WTC11 (cell line): ENCODE data around the gene OPRL1.

ENCODE experiments used
- ATF2 ChIP-seq: sonication (generic); formaldehyde crosslinking; IDR thresholded peaks from 2 replicates; pipeline ENCODE4 v1.8.1; 2022; ENCODE audit warnings: low read depth, missing genetic modification reagents, borderline replicate concordance
- ATF3 ChIP-seq: sonication (generic); formaldehyde crosslinking; conservative IDR thresholded peaks from 2 replicates; pipeline ENCODE4 v1.8.1; 2022; ENCODE audit warnings: mild to moderate bottlenecking, missing genetic modification reagents
- JUN ChIP-seq: sonication (generic); formaldehyde crosslinking; IDR thresholded peaks from 2 replicates; pipeline ENCODE4 v1.8.0; 2023; ENCODE audit warnings: mild to moderate bottlenecking, missing genetic modification reagents
- KAT7 ChIP-seq: sonication (generic); formaldehyde crosslinking; IDR thresholded peaks from 2 replicates; pipeline ENCODE4 v1.8.1; 2023; ENCODE audit warnings: missing genetic modification reagents, mild to moderate bottlenecking, borderline replicate concordance
- MAX ChIP-seq: sonication (generic); formaldehyde crosslinking; IDR thresholded peaks from 2 replicates; pipeline ENCODE4 v1.8.0; 2022; ENCODE audit warnings: mild to moderate bottlenecking, missing genetic modification reagents
- NFE2L1 ChIP-seq: sonication (generic); formaldehyde crosslinking; IDR thresholded peaks from 2 replicates; pipeline ENCODE4 v1.8.1; 2023; ENCODE audit warnings: missing genetic modification reagents
- NFYB ChIP-seq: sonication (generic); formaldehyde crosslinking; conservative IDR thresholded peaks from 2 replicates; pipeline ENCODE4 v1.8.0; 2022; ENCODE audit warnings: low read depth, missing genetic modification reagents
- NR2C2 ChIP-seq: sonication (generic); formaldehyde crosslinking; IDR thresholded peaks from 2 replicates; pipeline ENCODE4 v1.8.0; 2022; ENCODE audit warnings: mild to moderate bottlenecking, missing genetic modification reagents
- RORB ChIP-seq: fragments of 250-450 bp; sonication (Bioruptor Pico); IDR thresholded peaks from 2 replicates; pipeline ENCODE4 v1.9.0; 2021; ENCODE audit warnings: mild to moderate bottlenecking
- SMAD4 ChIP-seq: sonication (generic); formaldehyde crosslinking; IDR thresholded peaks from 2 replicates; pipeline ENCODE4 v1.8.0; 2022; ENCODE audit warnings: mild to moderate bottlenecking, missing genetic modification reagents
- TF ChIP-seq, protein P1 (sequence below): fragments of 200-600 bp; IDR thresholded peaks from 2 replicates; pipeline ENCODE4 v1.8.0; 2022; ENCODE audit warnings: antibody characterized with exemption
- TF ChIP-seq, protein P2 (sequence below): sonication (generic); formaldehyde crosslinking; IDR thresholded peaks from 2 replicates; pipeline ENCODE4 v1.8.1; 2022; ENCODE audit warnings: low read depth, mild to moderate bottlenecking, moderate library complexity, missing genetic modification reagents, borderline replicate concordance
- TF ChIP-seq, protein P3 (sequence below): sonication (generic); formaldehyde crosslinking; IDR thresholded peaks from 2 replicates; pipeline ENCODE4 v1.8.1; 2023; ENCODE audit warnings: mild to moderate bottlenecking, moderate library complexity, missing genetic modification reagents

- TF ChIP-seq, protein P1, sequence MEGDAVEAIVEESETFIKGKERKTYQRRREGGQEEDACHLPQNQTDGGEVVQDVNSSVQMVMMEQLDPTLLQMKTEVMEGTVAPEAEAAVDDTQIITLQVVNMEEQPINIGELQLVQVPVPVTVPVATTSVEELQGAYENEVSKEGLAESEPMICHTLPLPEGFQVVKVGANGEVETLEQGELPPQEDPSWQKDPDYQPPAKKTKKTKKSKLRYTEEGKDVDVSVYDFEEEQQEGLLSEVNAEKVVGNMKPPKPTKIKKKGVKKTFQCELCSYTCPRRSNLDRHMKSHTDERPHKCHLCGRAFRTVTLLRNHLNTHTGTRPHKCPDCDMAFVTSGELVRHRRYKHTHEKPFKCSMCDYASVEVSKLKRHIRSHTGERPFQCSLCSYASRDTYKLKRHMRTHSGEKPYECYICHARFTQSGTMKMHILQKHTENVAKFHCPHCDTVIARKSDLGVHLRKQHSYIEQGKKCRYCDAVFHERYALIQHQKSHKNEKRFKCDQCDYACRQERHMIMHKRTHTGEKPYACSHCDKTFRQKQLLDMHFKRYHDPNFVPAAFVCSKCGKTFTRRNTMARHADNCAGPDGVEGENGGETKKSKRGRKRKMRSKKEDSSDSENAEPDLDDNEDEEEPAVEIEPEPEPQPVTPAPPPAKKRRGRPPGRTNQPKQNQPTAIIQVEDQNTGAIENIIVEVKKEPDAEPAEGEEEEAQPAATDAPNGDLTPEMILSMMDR: no peak
- TF ChIP-seq KAT7 (CRISPR knock-in tag) (no peak), SMAD4 (CRISPR knock-in tag) (no peak), ATF3 (CRISPR knock-in tag) (no peak), JUN (no peak), NR2C2 (CRISPR knock-in tag) (no peak), NFYB (CRISPR knock-in tag) (no peak), NFE2L1 (CRISPR knock-in tag) (no peak), ATF2 (CRISPR knock-in tag) (no peak), MAX (CRISPR knock-in tag) (no peak), RORB (CRISPR knock-in tag) (no peak)
- TF ChIP-seq, protein P2, sequence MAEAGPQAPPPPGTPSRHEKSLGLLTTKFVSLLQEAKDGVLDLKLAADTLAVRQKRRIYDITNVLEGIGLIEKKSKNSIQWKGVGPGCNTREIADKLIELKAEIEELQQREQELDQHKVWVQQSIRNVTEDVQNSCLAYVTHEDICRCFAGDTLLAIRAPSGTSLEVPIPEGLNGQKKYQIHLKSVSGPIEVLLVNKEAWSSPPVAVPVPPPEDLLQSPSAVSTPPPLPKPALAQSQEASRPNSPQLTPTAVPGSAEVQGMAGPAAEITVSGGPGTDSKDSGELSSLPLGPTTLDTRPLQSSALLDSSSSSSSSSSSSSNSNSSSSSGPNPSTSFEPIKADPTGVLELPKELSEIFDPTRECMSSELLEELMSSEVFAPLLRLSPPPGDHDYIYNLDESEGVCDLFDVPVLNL: no peak
- TF ChIP-seq, protein P3, sequence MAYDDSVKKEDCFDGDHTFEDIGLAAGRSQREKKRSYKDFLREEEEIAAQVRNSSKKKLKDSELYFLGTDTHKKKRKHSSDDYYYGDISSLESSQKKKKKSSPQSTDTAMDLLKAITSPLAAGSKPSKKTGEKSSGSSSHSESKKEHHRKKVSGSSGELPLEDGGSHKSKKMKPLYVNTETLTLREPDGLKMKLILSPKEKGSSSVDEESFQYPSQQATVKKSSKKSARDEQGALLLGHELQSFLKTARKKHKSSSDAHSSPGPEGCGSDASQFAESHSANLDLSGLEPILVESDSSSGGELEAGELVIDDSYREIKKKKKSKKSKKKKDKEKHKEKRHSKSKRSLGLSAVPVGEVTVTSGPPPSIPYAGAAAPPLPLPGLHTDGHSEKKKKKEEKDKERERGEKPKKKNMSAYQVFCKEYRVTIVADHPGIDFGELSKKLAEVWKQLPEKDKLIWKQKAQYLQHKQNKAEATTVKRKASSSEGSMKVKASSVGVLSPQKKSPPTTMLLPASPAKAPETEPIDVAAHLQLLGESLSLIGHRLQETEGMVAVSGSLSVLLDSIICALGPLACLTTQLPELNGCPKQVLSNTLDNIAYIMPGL (CRISPR knock-in tag): no peak
Observed at GRCh38 chr20:64093013-64093503, 13.2 kb downstream of the OPRL1 start.
